Stimulated activated naive CD8-positive, alpha-beta T cell treated with anti-CD3 and anti-CD28 coated beads, Interleukin-15, Interleukin-2, amounts not matched to agents 100 U/mL and 50 U/mL, for 24 hours (primary cell): Measurements from ENCODE around the gene TIMM8B.
"Not testable (repeated sequence)": the region's sequence is repeated elsewhere in the genome, so short reads cannot be mapped to it uniquely, and the experiment has no call there.

ENCODE experiments used
- ATAC-seq: fragments of 150-1000 bp; cut with Tn5 transposase; one replicate; pipeline ENCODE4 v1.10.0; 2021
- DNase-seq: peaks from one replicate; pipeline ENCODE4 v3.0.0; 2021

TIMM8B gene, protein sequence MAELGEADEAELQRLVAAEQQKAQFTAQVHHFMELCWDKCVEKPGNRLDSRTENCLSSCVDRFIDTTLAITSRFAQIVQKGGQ

GRCh38 chr11:112086422-112087191 is at the start of gene TIMM8B, which contains the start of gene SDHD:
TSS of gene TIMM8B (minus strand) at chr11:112086756. CDS start at chr11:112086723, 33 bp downstream.
TSS of gene SDHD (plus strand) at chr11:112086873. CDS start at chr11:112086908, 35 bp downstream.
- peak; percentile 95 for DNase-seq
- peak; percentile 93 for ATAC-seq

DNA sequence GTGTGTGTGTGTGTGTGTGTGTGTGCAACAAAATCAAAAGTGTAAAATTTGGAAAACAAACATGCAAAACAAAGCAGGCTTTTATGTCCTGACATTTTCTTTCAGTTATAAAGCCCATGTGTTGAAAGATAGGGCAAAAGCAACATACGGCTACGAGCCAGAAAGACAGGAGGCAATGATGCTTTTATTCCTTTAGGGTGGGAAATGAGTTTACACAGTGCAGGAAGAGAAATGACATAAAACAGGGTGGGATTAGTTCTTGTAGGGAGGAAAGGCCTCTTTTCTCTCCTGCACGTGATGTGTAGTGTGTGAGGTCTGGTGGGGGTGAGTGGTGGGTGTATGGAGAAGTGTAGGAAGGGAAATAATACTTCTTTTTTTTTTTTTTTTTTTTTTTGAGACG is 47.9 kb upstream of the TIMM8B start:
- no peak for ATAC-seq
- DNase-seq: no peak

DNA sequence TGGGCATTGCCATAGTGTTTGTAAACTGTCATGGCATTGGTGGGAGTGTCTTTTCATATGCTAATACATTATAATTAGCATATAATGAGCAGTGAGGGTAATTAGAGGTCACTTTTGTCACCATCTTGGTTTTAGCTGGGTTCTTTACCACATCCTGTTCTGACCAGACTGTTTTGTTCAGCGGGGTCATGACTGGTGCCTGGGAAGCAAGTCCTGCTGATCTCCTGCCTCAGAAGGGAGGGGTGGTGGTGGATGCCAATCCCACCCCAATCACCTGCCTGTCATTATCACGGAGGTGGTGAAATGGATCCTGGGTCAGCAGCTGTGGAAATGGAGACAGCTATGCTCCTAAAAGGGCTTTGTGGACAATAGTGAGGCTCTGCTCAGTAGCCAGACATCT is 46.2 kb upstream of the TIMM8B start:
- ATAC-seq (no peak), DNase-seq (no peak)

DNA sequence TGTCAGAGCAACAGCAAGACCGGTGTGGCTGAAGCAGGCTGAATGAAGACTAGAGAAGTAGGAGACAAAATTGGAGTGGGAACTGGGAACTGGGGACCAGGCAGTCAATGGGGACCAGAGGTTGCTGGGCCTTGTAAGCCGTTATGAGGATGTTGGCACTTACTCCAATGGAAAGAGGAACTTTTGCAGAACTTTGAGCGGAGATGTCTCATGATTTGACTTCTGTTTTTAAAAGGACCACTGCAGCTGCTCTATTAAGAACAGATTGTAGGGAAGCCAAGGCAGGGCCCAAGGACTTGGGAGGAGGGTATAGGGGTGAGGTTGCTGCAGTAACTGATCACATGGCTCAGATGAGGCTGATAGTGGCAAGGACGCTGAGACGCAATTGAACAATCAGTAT is 43.1 kb upstream of the TIMM8B start:
- no peak for DNase-seq
- no peak for ATAC-seq

DNA sequence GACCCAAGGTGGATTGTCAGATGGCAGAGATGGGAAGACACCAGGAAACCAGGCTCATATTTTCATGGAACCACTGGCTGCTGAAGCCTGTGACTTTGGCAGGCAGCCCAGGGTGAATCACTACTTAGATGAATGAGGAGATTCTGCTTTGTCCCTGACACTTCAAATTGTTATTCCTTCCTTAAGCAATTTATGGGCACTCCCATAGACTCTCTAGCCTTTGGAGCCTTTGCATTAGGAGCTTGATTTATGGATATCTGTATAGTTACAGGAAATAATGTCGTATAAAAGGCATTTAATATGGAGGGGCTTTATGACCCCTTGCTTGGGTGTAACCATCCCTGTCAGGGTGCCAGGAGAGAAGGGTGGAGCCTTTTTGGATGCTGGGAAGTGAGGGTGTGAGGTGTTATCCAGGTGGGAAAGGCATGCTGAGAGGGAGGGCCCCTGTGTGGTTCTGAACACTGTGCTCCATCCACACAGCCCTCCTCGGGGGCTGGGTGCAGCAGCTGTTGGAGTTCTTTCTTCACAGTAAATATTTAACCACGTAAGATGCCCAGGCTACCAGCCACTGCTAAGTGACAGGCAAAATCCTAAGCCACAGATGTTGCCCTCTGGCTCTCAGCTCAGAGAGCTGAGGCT is 42.0 kb upstream of the TIMM8B start:
- DNase-seq (no peak), ATAC-seq (no peak)

- ATAC-seq: no peak
- no peak for DNase-seq
Measured at GRCh38 chr11:112127056-112127455, 40.5 kb upstream of the TIMM8B start.

GRCh38 chr11:112123129-112123528 is 36.6 kb upstream of the TIMM8B start:
- DNase-seq (no peak), ATAC-seq (no peak)

DNA sequence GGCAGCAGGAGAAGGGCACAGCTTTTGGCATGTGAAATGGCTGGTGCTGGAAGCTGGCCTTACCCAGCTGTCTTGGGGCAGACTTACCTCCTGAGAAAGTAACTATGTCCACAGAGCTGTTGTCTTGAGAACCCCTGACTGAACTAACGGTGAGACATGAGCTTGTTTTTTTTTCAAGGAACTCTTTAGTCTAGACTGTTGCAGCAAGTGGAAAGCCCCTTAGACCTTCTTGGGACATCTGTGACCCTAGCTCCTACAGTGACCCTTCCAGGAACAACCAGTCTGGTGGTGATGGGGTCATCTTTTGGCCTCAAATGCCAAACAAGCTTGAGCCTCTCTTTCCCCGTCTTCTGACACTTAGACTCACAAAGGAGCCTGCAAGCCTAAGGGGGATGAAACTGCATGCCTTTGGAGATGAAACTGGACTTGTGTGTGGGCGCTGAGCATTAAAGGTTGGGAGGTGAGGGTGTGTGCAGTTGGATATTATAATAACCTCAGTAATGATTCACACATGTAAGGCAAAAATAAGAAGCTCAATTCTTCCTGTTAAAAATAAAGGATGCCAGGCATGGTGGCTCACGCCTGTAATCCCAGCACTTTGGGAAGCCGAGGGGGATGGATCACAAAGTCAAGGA is 35.5 kb upstream of the TIMM8B start:
- ATAC-seq (no peak), DNase-seq (no peak)

- ATAC-seq (peak; percentile 58), DNase-seq (peak; percentile 17)
Measured at GRCh38 chr11:112118176-112118575, 31.6 kb upstream of the TIMM8B start.

GRCh38 chr11:112115386-112115785 is 28.8 kb upstream of the TIMM8B start:
- DNase-seq (no peak), ATAC-seq (no peak)

- DNase-seq (no peak), ATAC-seq (no peak)
Measured at GRCh38 chr11:112114460-112114859, 27.9 kb upstream of the TIMM8B start.

GRCh38 chr11:112113539-112114457 is 27.2 kb upstream of the TIMM8B start:
- DNase-seq: no peak
- no peak for ATAC-seq

DNA sequence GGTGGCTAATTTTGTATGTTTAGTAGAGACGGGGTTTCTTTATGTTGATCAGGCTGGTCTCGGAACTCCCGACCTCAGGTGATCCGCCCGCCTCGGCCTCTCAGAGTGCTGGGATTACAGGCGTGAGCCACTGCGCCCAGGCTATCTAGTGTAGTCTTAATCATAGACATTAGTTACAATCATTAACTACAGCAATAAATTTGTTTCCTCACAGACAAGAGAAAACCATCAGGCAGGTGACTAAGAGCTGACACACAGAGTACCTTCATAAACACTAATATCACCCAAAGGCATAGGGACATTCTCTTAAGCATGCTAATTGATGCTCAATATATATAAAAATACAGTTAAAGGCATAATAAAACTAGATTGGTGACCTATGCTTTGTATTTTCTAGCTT is 19.5 kb upstream of the TIMM8B start:
- DNase-seq (no peak), ATAC-seq (no peak)

DNA sequence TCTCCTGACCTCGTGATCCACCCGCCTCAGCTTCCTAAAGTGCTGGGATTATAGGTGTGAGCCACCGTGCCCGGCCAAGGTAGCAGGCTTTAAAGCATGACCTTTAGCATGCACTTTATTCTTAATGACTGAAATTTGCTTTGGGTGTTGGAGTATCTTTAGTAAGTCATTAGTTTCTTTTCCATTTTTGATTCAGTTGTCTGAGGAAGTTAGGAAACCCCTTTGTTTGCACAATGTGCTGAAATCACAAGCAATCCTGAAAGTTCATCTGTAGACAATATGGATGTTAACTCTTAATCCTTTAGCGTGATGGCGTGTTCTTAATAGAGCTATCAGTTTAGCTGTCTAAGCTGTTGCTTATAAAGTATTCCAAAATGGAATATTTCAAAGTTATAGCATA is 16.9 kb upstream of the TIMM8B start:
- no peak for DNase-seq
- ATAC-seq: no peak

- DNase-seq: no peak
- ATAC-seq: no peak
Measured at GRCh38 chr11:112100462-112100861, 13.9 kb upstream of the TIMM8B start.

- no peak for DNase-seq
- ATAC-seq: no peak
Measured at GRCh38 chr11:112097734-112098528, 11.4 kb upstream of the TIMM8B start.

DNA sequence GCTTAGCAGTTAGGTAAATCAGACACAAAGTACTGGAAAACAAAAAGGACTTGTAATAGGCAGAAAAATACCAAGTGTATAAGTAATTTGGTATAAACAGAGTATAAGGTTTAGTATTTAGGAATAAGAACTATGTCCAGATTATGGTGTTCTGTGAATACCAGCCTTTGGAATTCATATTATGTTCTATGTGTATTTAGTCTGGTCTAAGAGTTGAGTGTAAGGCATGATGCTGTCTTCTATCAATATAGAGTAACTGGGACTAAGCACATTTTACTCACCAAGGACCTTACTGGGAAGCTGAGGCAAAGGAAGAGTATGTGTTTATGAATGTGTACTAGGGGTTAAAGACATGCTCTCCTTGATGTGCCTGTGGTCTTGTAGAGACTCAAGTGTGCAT is 9.6 kb upstream of the TIMM8B start:
- DNase-seq (no peak), ATAC-seq (no peak)

DNA sequence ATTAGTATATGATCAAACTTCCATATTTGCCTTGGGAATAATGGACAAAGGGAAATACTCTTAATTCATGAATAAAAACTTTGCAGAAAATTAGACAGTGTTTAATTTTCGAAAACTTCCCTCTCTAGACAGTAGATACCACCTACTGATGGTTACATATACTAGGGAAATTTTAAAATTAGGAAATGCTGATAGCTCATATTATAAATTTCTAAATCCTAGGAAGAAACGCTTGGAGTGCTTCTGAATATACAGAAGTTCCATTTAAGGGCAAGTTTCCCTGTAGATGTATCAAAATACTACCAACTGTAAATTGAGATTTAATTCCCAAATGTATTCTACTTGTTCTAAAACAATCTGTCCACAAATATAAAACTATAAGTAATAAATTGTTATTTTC is 8.7 kb upstream of the TIMM8B start:
- ATAC-seq, DNase-seq: not testable (repeated sequence)

- no peak for DNase-seq
- ATAC-seq: no peak
Measured at GRCh38 chr11:112087212-112087611, 656 bp upstream of the TIMM8B start.

GRCh38 chr11:112085822-112086421 is 634 bp downstream of the TIMM8B start:
- DNase-seq (peak; percentile 37), ATAC-seq (peak; percentile 54)

- DNase-seq: peak; percentile 12
Measured at GRCh38 chr11:112082729-112083128, 3.8 kb downstream of the TIMM8B start.

More at GRCh38 chr11:112082729-112083128, 3.8 kb downstream of the TIMM8B start:
- peak; percentile 42 for ATAC-seq
